Nephron progenitor cell (in vitro differentiated cells): Measurements from ENCODE around the gene OXLD1.

Experiments used
- DNase-seq: peaks from one replicate; pipeline ENCODE4 v3.0.0; 2021
- H3K27ac Mint-ChIP-seq: 2 replicates; pipeline ENCODE4 v1.8.0; 2021; ENCODE audit warnings: mild to moderate bottlenecking, moderate library complexity, mixed read lengths
- H3K27me3 Mint-ChIP-seq: 2 replicates; pipeline ENCODE4 v1.8.0; 2021; ENCODE audit warnings: mild to moderate bottlenecking, low read depth, mixed read lengths; ENCODE audit not compliant: poor library complexity
- H3K36me3 Mint-ChIP-seq: 2 replicates; pipeline ENCODE4 v1.8.0; 2021; ENCODE audit warnings: low read depth, mixed read lengths
- H3K4me1 Mint-ChIP-seq: 2 replicates; pipeline ENCODE4 v1.8.0; 2021; ENCODE audit warnings: mixed read lengths
- H3K4me3 Mint-ChIP-seq: 2 replicates; pipeline ENCODE4 v1.8.0; 2021; ENCODE audit warnings: mild to moderate bottlenecking, moderate library complexity, mixed read lengths
- H3K9me3 Mint-ChIP-seq: 2 replicates; pipeline ENCODE4 v1.8.0; 2021; ENCODE audit warnings: mild to moderate bottlenecking, moderate library complexity, mixed read lengths
- TF ChIP-seq, protein P1 (sequence below): fragments of 200-600 bp; sonication (generic); IDR thresholded peaks from 2 replicates; pipeline ENCODE4 v1.5.0; 2021; ENCODE audit warnings: antibody characterized with exemption

OXLD1 gene

DNA sequence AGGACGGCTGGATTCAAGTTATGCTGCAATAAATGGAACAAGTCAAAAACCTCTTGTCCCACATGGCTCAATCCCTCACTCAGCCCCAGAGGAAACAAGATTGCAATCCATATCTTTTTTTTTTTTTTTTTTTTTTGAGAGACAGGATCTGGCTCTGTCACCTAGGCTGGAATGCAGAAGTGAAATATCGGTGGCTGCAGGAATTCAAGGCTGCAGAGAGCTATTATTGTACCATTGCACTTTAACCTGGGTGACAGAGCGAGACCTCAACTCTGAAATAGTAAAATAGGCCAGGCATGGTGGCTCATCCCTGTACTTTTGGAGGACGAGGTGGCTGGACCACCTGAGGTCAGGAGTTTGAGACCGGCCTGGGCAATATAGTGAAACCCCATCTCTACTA is 7.4 kb downstream of the OXLD1 start:
- peaks cover 11% of the 10 kb centered on the region for H3K4me1 Mint-ChIP-seq
- no peak overlapping the region for H3K27ac Mint-ChIP-seq
- TF ChIP-seq, protein P1, sequence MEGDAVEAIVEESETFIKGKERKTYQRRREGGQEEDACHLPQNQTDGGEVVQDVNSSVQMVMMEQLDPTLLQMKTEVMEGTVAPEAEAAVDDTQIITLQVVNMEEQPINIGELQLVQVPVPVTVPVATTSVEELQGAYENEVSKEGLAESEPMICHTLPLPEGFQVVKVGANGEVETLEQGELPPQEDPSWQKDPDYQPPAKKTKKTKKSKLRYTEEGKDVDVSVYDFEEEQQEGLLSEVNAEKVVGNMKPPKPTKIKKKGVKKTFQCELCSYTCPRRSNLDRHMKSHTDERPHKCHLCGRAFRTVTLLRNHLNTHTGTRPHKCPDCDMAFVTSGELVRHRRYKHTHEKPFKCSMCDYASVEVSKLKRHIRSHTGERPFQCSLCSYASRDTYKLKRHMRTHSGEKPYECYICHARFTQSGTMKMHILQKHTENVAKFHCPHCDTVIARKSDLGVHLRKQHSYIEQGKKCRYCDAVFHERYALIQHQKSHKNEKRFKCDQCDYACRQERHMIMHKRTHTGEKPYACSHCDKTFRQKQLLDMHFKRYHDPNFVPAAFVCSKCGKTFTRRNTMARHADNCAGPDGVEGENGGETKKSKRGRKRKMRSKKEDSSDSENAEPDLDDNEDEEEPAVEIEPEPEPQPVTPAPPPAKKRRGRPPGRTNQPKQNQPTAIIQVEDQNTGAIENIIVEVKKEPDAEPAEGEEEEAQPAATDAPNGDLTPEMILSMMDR: no peak
- no peaks in the 10 kb centered on the region for H3K36me3 Mint-ChIP-seq
- H3K9me3 Mint-ChIP-seq: no peaks in the 10 kb centered on the region
- no peak for DNase-seq
- no peak overlapping the region for H3K4me3 Mint-ChIP-seq
- H3K27me3 Mint-ChIP-seq: peaks cover 3% of the 10 kb centered on the region

GRCh38 chr17:81656835-81657234 is 9.6 kb downstream of the OXLD1 start:
- DNase-seq: no peak
- Mint-ChIP-seq H3K36me3 (no peaks in the 10 kb centered on the region), H3K4me1 (peaks cover 29% of the 10 kb centered on the region), H3K9me3 (no peaks in the 10 kb centered on the region), H3K27ac (peak overlapping the region; percentile 81), H3K27me3 (peaks cover 3% of the 10 kb centered on the region), H3K4me3 (no peak overlapping the region)
- TF ChIP-seq, protein P1: no peak

GRCh38 chr17:81656118-81656743 is 10.2 kb downstream of the OXLD1 start, which contains the start of gene PDE6G:
Gene PDE6G (minus strand): TSS chr17:81656542. CDS start chr17:81653305, 3,237 bp downstream.
- H3K4me1 Mint-ChIP-seq: peaks cover 32% of the 10 kb centered on the region
- H3K9me3 Mint-ChIP-seq: no peaks in the 10 kb centered on the region
- H3K27ac Mint-ChIP-seq: peak within 1 kb of the TSS; percentile 81
- DNase-seq: no peak
- TF ChIP-seq, protein P1: no peak
- H3K36me3 Mint-ChIP-seq: no peaks in the 10 kb centered on the region
- H3K27me3 Mint-ChIP-seq: peaks cover 3% of the 10 kb centered on the region
- H3K4me3 Mint-ChIP-seq: no peak within 1 kb of the TSS

DNA sequence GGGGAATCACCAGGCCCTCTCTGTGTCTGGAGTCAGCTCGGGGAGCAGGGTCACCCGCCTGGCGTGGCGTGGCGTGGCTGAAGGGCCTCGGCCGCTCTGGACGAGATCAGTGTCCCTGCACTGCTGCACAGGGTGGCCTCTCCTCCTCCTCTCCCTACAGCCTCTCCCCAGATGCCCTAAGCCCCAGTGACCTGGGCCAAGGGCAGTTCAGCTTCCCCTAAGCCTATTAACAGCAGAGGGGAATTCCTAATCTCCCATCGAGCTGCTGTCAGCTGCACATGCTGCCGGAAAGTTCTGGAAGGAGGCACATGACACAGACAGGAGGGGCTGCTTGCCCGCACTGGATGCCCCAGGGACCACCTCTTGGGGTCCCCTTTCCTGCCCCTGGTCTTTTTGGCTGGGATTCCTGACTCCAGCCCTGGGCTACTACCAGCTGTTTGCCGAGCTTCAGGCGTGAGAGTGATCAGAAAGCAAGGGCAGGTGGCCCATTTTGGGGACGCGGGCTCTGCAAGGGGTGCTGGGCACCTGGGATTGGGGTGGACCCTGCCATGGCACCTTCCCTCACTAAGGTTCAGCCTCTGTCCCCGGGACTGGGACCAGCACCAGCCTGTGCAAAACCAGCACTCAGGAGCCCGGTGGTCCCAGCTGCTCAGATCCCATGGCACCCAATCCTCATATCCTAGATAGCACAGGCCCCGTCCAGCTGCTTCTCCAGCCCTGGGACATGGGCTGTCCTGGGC is 10.9 kb downstream of the OXLD1 start:
- TF ChIP-seq, protein P1: no peak
- H3K4me3 Mint-ChIP-seq: no peak overlapping the region
- H3K36me3 Mint-ChIP-seq: no peaks in the 10 kb centered on the region
- peak overlapping the region; percentile 57 for H3K27ac Mint-ChIP-seq
- peaks cover 32% of the 10 kb centered on the region for H3K4me1 Mint-ChIP-seq
- no peak for DNase-seq
- no peaks in the 10 kb centered on the region for H3K9me3 Mint-ChIP-seq
- peaks cover 3% of the 10 kb centered on the region for H3K27me3 Mint-ChIP-seq

- TF ChIP-seq, protein P1: no peak
- DNase-seq: peak; percentile 42
- Mint-ChIP-seq H3K27me3 (peaks cover 10% of the 10 kb centered on the region), H3K4me1 (peaks cover 32% of the 10 kb centered on the region), H3K27ac (peak overlapping the region; percentile 25), H3K36me3 (no peaks in the 10 kb centered on the region), H3K9me3 (peaks cover 11% of the 10 kb centered on the region), H3K4me3 (peak overlapping the region; percentile 50)
Measured at GRCh38 chr17:81652906-81653771, 13.3 kb downstream of the OXLD1 start.
